ENCODE data around the gene TOM1L1. TPM values are rescaled to one million over a fixed set of nuclear protein-coding genes. Genes with fewer than 3 reads are reported as not detected.

Gene TOM1L1
- total RNA-seq, 1 donor from 2014 or later: 34.1 TPM

DNA sequence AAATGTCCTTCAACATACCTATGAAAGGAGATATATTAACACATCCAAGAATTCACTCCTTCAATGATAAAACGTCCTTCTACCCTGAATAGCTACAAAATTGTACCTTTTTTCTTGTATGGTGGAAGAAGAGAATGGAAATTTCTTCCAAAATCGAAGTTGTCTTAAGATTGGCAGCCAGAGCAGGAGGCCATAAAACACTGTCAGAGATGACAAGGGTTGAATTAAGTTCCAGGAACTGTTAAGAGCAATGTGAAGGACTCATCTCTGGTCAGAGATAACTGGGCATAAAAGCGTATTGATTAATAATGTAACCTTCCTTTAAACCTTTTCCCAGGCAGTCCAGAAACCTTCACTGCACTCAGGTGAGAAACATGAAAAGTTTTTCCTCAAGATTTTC lies 12.9 kb upstream of the TOM1L1 start:
- H3K4me1 ChIP-seq: no peaks in the 10 kb centered on the region
- TF ChIP-seq, protein P1, sequence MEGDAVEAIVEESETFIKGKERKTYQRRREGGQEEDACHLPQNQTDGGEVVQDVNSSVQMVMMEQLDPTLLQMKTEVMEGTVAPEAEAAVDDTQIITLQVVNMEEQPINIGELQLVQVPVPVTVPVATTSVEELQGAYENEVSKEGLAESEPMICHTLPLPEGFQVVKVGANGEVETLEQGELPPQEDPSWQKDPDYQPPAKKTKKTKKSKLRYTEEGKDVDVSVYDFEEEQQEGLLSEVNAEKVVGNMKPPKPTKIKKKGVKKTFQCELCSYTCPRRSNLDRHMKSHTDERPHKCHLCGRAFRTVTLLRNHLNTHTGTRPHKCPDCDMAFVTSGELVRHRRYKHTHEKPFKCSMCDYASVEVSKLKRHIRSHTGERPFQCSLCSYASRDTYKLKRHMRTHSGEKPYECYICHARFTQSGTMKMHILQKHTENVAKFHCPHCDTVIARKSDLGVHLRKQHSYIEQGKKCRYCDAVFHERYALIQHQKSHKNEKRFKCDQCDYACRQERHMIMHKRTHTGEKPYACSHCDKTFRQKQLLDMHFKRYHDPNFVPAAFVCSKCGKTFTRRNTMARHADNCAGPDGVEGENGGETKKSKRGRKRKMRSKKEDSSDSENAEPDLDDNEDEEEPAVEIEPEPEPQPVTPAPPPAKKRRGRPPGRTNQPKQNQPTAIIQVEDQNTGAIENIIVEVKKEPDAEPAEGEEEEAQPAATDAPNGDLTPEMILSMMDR (IDR thresholded peaks at IDR 0.05): no peak
- DNase-seq (no peak), ATAC-seq (no peak)
- no peak overlapping the region for H3K4me3 ChIP-seq
- intact Hi-C loops (cut with DNase I): no loop called here
- H3K9me3 ChIP-seq: no peaks in the 10 kb centered on the region
- H3K27me3 ChIP-seq (ENCODE audit: low read depth): no peaks in the 10 kb centered on the region
- H3K36me3 ChIP-seq: no peaks in the 10 kb centered on the region
- H3K27ac ChIP-seq: no peak overlapping the region

DNA sequence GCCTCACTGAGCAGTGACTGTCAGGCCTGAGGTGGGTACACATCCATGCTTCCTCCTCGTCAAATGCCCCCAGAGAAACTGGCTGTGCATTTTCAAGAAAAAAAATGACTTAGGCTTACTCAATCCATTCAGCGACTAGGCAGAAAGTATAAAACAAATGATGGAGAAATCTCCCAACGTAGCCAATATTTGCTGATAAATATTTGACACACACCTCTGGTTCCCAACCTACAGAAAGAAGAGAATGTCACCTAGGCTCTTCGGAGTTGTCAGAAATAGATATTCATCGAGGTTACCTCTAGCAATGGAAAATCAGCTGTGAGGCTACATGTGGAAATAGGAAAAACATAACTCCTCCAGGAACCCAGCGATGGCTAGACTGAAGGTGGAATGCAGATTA lies 12.4 kb upstream of the TOM1L1 start:
- H3K9me3 ChIP-seq: no peaks in the 10 kb centered on the region
- intact Hi-C loops (cut with DNase I): no loop called here
- no peak overlapping the region for H3K27ac ChIP-seq
- H3K27me3 ChIP-seq (ENCODE audit: low read depth): no peaks in the 10 kb centered on the region
- DNase-seq (no peak), ATAC-seq (no peak)
- TF ChIP-seq, protein P1 (IDR thresholded peaks at IDR 0.05): no peak
- H3K4me1 ChIP-seq: no peaks in the 10 kb centered on the region
- no peak overlapping the region for H3K4me3 ChIP-seq
- no peaks in the 10 kb centered on the region for H3K36me3 ChIP-seq

DNA sequence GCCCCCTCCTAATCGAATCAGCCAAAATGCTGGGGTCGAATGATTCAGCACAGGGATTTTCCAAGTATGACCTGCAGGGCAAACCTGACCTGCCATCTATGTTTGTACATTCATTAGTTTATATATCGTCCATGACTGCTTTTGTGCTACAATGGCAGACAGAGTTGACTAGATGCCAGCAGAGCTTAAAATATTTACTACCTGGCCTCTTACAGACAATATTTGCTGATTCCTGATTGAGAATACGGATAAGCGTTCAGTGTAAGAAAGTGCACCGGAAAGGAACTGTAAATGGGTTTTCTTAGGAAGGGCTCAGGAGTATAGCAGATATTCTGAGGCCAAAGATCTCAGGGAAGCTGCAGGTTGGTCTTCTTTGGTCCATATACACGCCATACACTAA lies 11.7 kb upstream of the TOM1L1 start:
- intact Hi-C loops (cut with DNase I): no loop called here
- Histone ChIP-seq H3K27me3 (ENCODE audit: low read depth) (no peaks in the 10 kb centered on the region), H3K9me3 (no peaks in the 10 kb centered on the region), H3K27ac (no peak overlapping the region), H3K4me1 (no peaks in the 10 kb centered on the region), H3K4me3 (no peak overlapping the region), H3K36me3 (no peaks in the 10 kb centered on the region)
- no peak for ATAC-seq
- no peak for DNase-seq
- TF ChIP-seq, protein P1 (IDR thresholded peaks at IDR 0.05): no peak

DNA sequence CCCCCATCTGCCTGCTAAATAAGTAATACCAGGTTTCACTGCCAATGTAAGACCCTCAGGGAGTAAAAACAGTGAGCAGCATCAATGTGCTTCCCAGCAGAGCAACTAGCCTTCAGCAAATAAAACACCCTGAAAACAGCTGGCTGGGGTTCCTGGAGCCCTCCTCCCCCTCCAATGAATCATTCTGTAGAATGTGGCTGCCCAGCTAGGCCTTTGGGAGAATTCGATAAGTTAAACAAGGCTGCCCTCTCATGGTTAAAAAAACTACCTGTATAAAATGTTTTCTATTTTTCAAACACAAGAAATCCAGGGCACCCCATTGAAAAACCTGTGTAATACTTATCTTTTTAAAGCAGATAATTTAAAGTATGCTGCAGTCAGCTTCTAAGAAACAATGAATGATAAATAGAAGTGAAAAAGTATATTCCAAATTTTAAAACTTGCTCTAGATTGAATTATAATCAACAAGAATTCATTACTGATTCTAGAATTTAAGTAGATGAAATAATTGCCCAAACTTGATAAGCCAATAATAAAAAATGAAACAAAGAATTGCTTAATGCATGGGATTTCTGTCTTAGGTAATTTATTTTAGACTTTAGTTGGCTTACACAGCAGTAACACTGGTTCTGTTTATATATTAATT lies 9.4 kb upstream of the TOM1L1 start:
- Histone ChIP-seq H3K27ac (no peak overlapping the region), H3K27me3 (ENCODE audit: low read depth) (no peaks in the 10 kb centered on the region), H3K9me3 (no peaks in the 10 kb centered on the region), H3K4me1 (no peaks in the 10 kb centered on the region), H3K36me3 (no peaks in the 10 kb centered on the region), H3K4me3 (no peak overlapping the region)
- intact Hi-C loops (cut with DNase I): no loop called here
- TF ChIP-seq, protein P1 (IDR thresholded peaks at IDR 0.05): peak; percentile 14
- ATAC-seq: peak; percentile 30 to 57
- no peak for DNase-seq

DNA sequence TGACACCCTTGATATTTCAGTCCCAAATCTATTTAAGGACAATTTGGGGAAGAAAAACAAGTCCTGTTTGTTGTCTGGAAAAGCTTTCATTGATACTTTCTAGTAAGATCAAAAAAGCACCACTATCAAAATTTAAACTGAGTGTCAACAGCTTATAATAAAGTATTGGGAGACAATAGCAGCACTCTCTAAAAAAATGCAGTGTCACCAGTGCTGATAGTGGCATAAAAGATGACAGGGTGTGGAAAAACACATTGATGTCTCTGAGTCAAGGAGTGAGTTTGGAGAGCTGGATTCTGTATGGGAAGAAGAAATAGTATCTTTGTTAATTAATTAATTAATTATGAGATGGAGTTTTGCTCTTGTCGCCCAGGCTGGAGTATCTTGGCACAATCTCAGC lies 8.3 kb upstream of the TOM1L1 start:
- intact Hi-C loops (cut with DNase I): no loop called here

More for the DNA sequence above, 8.3 kb upstream of the TOM1L1 start:
- H3K36me3 ChIP-seq: no peaks in the 10 kb centered on the region
- DNase-seq (no peak), ATAC-seq (no peak)
- no peaks in the 10 kb centered on the region for H3K4me1 ChIP-seq
- no peak overlapping the region for H3K27ac ChIP-seq
- no peaks in the 10 kb centered on the region for H3K27me3 ChIP-seq (ENCODE audit: low read depth)
- no peaks in the 10 kb centered on the region for H3K9me3 ChIP-seq
- no peak overlapping the region for H3K4me3 ChIP-seq
- TF ChIP-seq, protein P1 (IDR thresholded peaks at IDR 0.05): no peak
